CD14-positive monocyte (primary cell): ENCODE measurements around the gene FAU. TPM values are rescaled to one million over a fixed set of nuclear protein-coding genes. Genes with fewer than 3 reads are reported as not detected.

Experiments used
- DNase-seq, 3 donors: peaks; one replicate each; pipeline ENCODE4 v3.0.0-alpha.2; 2011 to 2022
- H2AFZ ChIP-seq: 2 replicates; pipeline ENCODE4 v1.6.0; 2012; ENCODE audit warnings: mild to moderate bottlenecking, low read depth, low read length, inconsistent platforms; ENCODE audit not compliant: insufficient read depth, poor library complexity, severe bottlenecking
- H3K27ac ChIP-seq, 2 donors: 1 replicate in 1 of 2; 2 replicates in 1 of 2; pipeline ENCODE4 v1.5.1; 2012 to 2013; ENCODE audit warnings: low read length in 2 of 2, control low read depth in 1 of 2, inconsistent platforms in 1 of 2, low read depth in 1 of 2, mild to moderate bottlenecking in 1 of 2
- H3K27me3 ChIP-seq, 2 donors: one replicate each; pipeline versions ENCODE4 v1.6.0 to v1.6.1; 2011 to 2013; ENCODE audit warnings: low read length in 2 of 2; ENCODE audit not compliant: control insufficient read depth in 2 of 2, insufficient read depth in 2 of 2
- H3K36me3 ChIP-seq, 2 donors: replicated peaks in 1 of 2; 1 replicate in 1 of 2; 2 replicates in 1 of 2; pipeline versions ENCODE4 v1.5.1 to v1.6.1; 2012 to 2013; ENCODE audit warnings: low read length in 2 of 2, control low read depth in 1 of 2, inconsistent platforms in 1 of 2, mild to moderate bottlenecking in 1 of 2; ENCODE audit not compliant: insufficient read depth in 2 of 2, control insufficient read depth in 1 of 2
- H3K4me1 ChIP-seq, 2 donors: 1 replicate in 1 of 2; 2 replicates in 1 of 2; pipeline versions ENCODE4 v1.5.1 to v1.6.1; 2012 to 2013; ENCODE audit warnings: low read length in 2 of 2, control low read depth in 1 of 2, inconsistent platforms in 1 of 2, mild to moderate bottlenecking in 1 of 2, moderate library complexity in 1 of 2; ENCODE audit not compliant: insufficient read depth in 2 of 2, control insufficient read depth in 1 of 2
- H3K4me2 ChIP-seq: replicated peaks from 2 replicates; pipeline ENCODE3; 2012; ENCODE audit warnings: low read length, moderate library complexity, mild to moderate bottlenecking; ENCODE audit not compliant: poor library complexity, severe bottlenecking; ENCODE audit errors: extremely low read depth
- H3K4me3 ChIP-seq, 3 experiments: fragments of 200-600 bp in 1 of 3; sonication (generic) in 1 of 3; replicated peaks in 1 of 3; 1 replicate in 2 of 3; 2 replicates in 1 of 3; pipeline ENCODE4 v1.5.1; 2011 to 2013; ENCODE audit warnings: low read length in 3 of 3, mild to moderate bottlenecking in 3 of 3, control low read depth in 2 of 3, low read depth in 2 of 3, inconsistent platforms in 1 of 3, moderate library complexity in 1 of 3
- H3K79me2 ChIP-seq: 2 replicates; pipeline ENCODE4 v1.6.0; 2012; ENCODE audit warnings: mild to moderate bottlenecking, control low read depth, inconsistent platforms, low read length, moderate library complexity; ENCODE audit not compliant: insufficient read depth
- H3K9ac ChIP-seq: 2 replicates; pipeline ENCODE4 v1.6.0; 2017; ENCODE audit warnings: low read length, mild to moderate bottlenecking; ENCODE audit not compliant: insufficient read depth, poor library complexity, severe bottlenecking
- H3K9me3 ChIP-seq, 2 donors: replicated peaks in 1 of 2; 1 replicate in 1 of 2; 2 replicates in 1 of 2; pipeline versions ENCODE4 v1.5.1 to v1.6.1; 2012 to 2013; ENCODE audit warnings: low read length in 2 of 2, control low read depth in 1 of 2; ENCODE audit not compliant: control insufficient read depth in 1 of 2, insufficient read depth in 1 of 2
- H4K20me1 ChIP-seq: 2 replicates; pipeline ENCODE4 v1.6.0; 2012; ENCODE audit warnings: mild to moderate bottlenecking, low read length, control low read depth, moderate library complexity; ENCODE audit not compliant: insufficient read depth
- H3K27ac Mint-ChIP-seq, 7 donors: one replicate each; pipeline ENCODE4 v1.8.0; 2020; ENCODE audit warnings: mild to moderate bottlenecking in 7 of 7, mixed read lengths in 7 of 7, moderate library complexity in 6 of 7, inconsistent platforms in 2 of 7
- H3K27me3 Mint-ChIP-seq, 3 donors: one replicate each; pipeline ENCODE4 v1.8.0; 2021 to 2022; ENCODE audit warnings: low read depth in 3 of 3, mild to moderate bottlenecking in 3 of 3, mixed read lengths in 3 of 3, moderate library complexity in 3 of 3, inconsistent platforms in 1 of 3
- H3K36me3 Mint-ChIP-seq, 2 donors: one replicate each; pipeline ENCODE4 v1.8.0; 2020; ENCODE audit warnings: mixed read lengths in 2 of 2, inconsistent platforms in 1 of 2, mild to moderate bottlenecking in 1 of 2
- H3K4me1 Mint-ChIP-seq: one replicate; pipeline ENCODE4 v1.8.0; 2020; ENCODE audit warnings: mild to moderate bottlenecking, mixed read lengths
- H3K4me3 Mint-ChIP-seq, 2 donors: one replicate each; pipeline ENCODE4 v1.8.0; 2020; ENCODE audit warnings: mild to moderate bottlenecking in 2 of 2, mixed read lengths in 2 of 2, moderate library complexity in 1 of 2
- H3K9me3 Mint-ChIP-seq, 7 donors: one replicate each; pipeline ENCODE4 v1.8.0; 2020 to 2022; ENCODE audit warnings: mixed read lengths in 7 of 7, mild to moderate bottlenecking in 6 of 7, moderate library complexity in 6 of 7, inconsistent platforms in 2 of 7
- CTCF ChIP-seq: fragments of 200-600 bp; IDR thresholded peaks from one replicate; pipeline ENCODE4 v1.8.0; 2022; ENCODE audit warnings: antibody characterized with exemption, mild to moderate bottlenecking
- WGBS: methylation state at CpG from one replicate; pipeline ENCODE4 v1.1.5; 2013; ENCODE audit warnings: missing lambda C conversion rate; ENCODE audit not compliant: insufficient coverage; 5-methylcytosine and 5-hydroxymethylcytosine counted together
- intact Hi-C, 2 donors: fragments of 100-400 bp; cut with micrococcal nuclease; formaldehyde crosslinking; loops; one replicate each; pipeline versions ENCODE4 v1.15.0 to v1.15.1; 2023
- polyA plus RNA-seq, 3 donors: library from polyadenylated mRNA; depleted of rRNA in 1 of 3; unstranded in 2 of 3; stranded (reverse) in 1 of 3; fragments of 300-500 nt in 2 of 3; fragments of >200 nt in 1 of 3; fragmentation: Illumina TruSeq in 2 of 3; gene quantifications; 1 replicate in 2 of 3; 2 replicates in 1 of 3; pipeline ENCODE4 v1.2.3, GENCODE V29; 2012 to 2021

The FAU gene
- polyA plus RNA-seq, 3 donors = 668 to 818 (median 799) TPM

- no peak overlapping the region for H3K9ac ChIP-seq
- intact Hi-C loops = no loop called here
- H3K36me3 Mint-ChIP-seq = no peaks in the 10 kb centered on the region
- no peaks in the 10 kb centered on the region for H3K36me3 ChIP-seq
- no peak overlapping the region for H2AFZ ChIP-seq
- no peaks in the 10 kb centered on the region for H3K9me3 ChIP-seq
- no peaks in the 10 kb centered on the region for H3K79me2 ChIP-seq
- H3K4me3 ChIP-seq = no peak overlapping the region
- peaks cover 8 to 13% of the 10 kb centered on the region in 2 donors for H3K4me1 ChIP-seq
- H3K27ac ChIP-seq = no peak overlapping the region
- no peak overlapping the region for H3K27ac Mint-ChIP-seq
- peaks cover 15% of the 10 kb centered on the region for H3K4me1 Mint-ChIP-seq
- no peak for TF ChIP-seq CTCF
- H3K27me3 ChIP-seq = no peaks in the 10 kb centered on the region
- WGBS = no CpG with 5 or more reads among the region's 5 CpGs
- no peaks in the 10 kb centered on the region for H4K20me1 ChIP-seq
- H3K4me3 Mint-ChIP-seq = no peak overlapping the region
- peaks cover 0 to 1% (median 0%) of the 10 kb centered on the region in 3 donors for H3K27me3 Mint-ChIP-seq
- no peak overlapping the region for H3K4me2 ChIP-seq
- no peaks in the 10 kb centered on the region for H3K9me3 Mint-ChIP-seq
- no peak for DNase-seq
Observed at GRCh38 chr11:65159012-65159411, 37.1 kb upstream of the FAU start.

GRCh38 chr11:65157336-65157735, 35.4 kb upstream of the FAU start:
- Histone ChIP-seq H3K27ac (no peak overlapping the region), H4K20me1 (no peaks in the 10 kb centered on the region), H3K4me2 (no peak overlapping the region), H3K4me3 (no peak overlapping the region), H2AFZ (peak overlapping the region; percentile 46), H3K79me2 (no peaks in the 10 kb centered on the region), H3K27me3 (no peaks in the 10 kb centered on the region), H3K9me3 (no peaks in the 10 kb centered on the region), H3K9ac (no peak overlapping the region), H3K4me1 (peaks cover 18 to 23% of the 10 kb centered on the region in 2 donors), H3K36me3 (no peaks in the 10 kb centered on the region)
- TF ChIP-seq CTCF = no peak
- Mint-ChIP-seq H3K27ac (no peak overlapping the region), H3K27me3 (peaks cover 0 to 1% (median 0%) of the 10 kb centered on the region in 3 donors), H3K9me3 (no peaks in the 10 kb centered on the region), H3K4me3 (no peak overlapping the region), H3K36me3 (no peaks in the 10 kb centered on the region), H3K4me1 (peaks cover 24% of the 10 kb centered on the region)
- no peak for DNase-seq
- WGBS = 28% methylated on average over 2 of the region's 3 CpGs
- intact Hi-C loops = no loop called here
